H1 (cell line): ENCODE measurements around the gene CYTH1. TPM values are rescaled to one million over a fixed set of nuclear protein-coding genes. Genes with fewer than 3 reads are reported as not detected.

Experiments
- CTCF ChIA-PET: fragments of 300-600 bp; sonication (Branson Sonifier 250); formaldehyde crosslinking; loops from one replicate; lab custom pipeline; 2021; ENCODE audit not compliant: partially characterized antibody; lab: Charles Lee
- POLR2A ChIA-PET: fragments of 300-600 bp; sonication (Branson Sonifier 250); formaldehyde crosslinking; loops from one replicate; lab custom pipeline; 2021; ENCODE audit warnings: inconsistent platforms; ENCODE audit not compliant: partially characterized antibody; lab: Charles Lee
- DNase-seq, 2 experiments: peaks; one replicate each; pipeline versions ENCODE4 v3.0.0 to v3.0.0-alpha.2; 2010 to 2022; ENCODE audit warnings: low spot score in 2 of 2, low read depth in 1 of 2, mixed read lengths in 1 of 2
- FAIRE-seq: peaks from 2 replicates; lab custom pipeline; 2011; peaks lifted over from hg19 to GRCh38; lab: Jason Lieb, UNC
- H2AFZ ChIP-seq: 2 replicates; pipeline ENCODE4 v1.8.1; 2012; ENCODE audit warnings: low read length, inconsistent platforms
- H2AK5ac ChIP-seq: 2 replicates; pipeline ENCODE4 v1.6.1; 2013; ENCODE audit warnings: low read depth, low read length
- H2BK120ac ChIP-seq: replicated peaks from 2 replicates; pipeline ENCODE3; 2013; ENCODE audit warnings: low read depth, low read length, inconsistent platforms
- H2BK12ac ChIP-seq: 2 replicates; pipeline ENCODE4 v1.6.1; 2013; ENCODE audit warnings: low read depth, low read length
- H2BK15ac ChIP-seq: 2 replicates; pipeline ENCODE4 v1.6.1; 2013; ENCODE audit warnings: low read length
- H2BK20ac ChIP-seq: 2 replicates; pipeline ENCODE4 v1.6.1; 2013; ENCODE audit warnings: low read length
- H2BK5ac ChIP-seq: 2 replicates; pipeline ENCODE4 v1.6.1; 2013; ENCODE audit warnings: low read depth, low read length
- H3K14ac ChIP-seq: 2 replicates; pipeline ENCODE4 v1.6.1; 2013; ENCODE audit warnings: inconsistent platforms; ENCODE audit not compliant: insufficient read length
- H3K18ac ChIP-seq: 2 replicates; pipeline ENCODE4 v1.6.1; 2013; ENCODE audit warnings: low read length; ENCODE audit errors: extremely low read depth
- H3K23ac ChIP-seq: 2 replicates; pipeline ENCODE4 v1.6.1; 2013; ENCODE audit warnings: inconsistent platforms; ENCODE audit not compliant: insufficient read length
- H3K23me2 ChIP-seq: 2 replicates; pipeline ENCODE4 v1.6.1; 2013; ENCODE audit warnings: low read depth, low read length
- H3K27ac ChIP-seq: 2 replicates; pipeline ENCODE4 v1.6.1; 2011; ENCODE audit warnings: low read depth, low read length, inconsistent platforms
- H3K27me3 ChIP-seq, 4 experiments: replicated peaks in 1 of 4; 1 replicate in 1 of 4; 2 replicates in 3 of 4; pipeline versions ENCODE4 v1.6.1 to v1.8.1; 2011 to 2013; ENCODE audit warnings: low read length in 3 of 4, mild to moderate bottlenecking in 3 of 4, inconsistent platforms in 2 of 4, mixed read lengths in 2 of 4, moderate library complexity in 1 of 4; ENCODE audit not compliant: control insufficient read depth in 3 of 4, insufficient read depth in 3 of 4; ENCODE audit errors: extremely low read depth in 1 of 4
- H3K36me3 ChIP-seq, 4 experiments: 2 replicates each; pipeline versions ENCODE4 v1.6.1 to v1.8.1; 2011 to 2013; ENCODE audit warnings: mild to moderate bottlenecking in 4 of 4, low read length in 3 of 4, moderate library complexity in 2 of 4, control low read depth in 1 of 4, inconsistent platforms in 1 of 4; ENCODE audit not compliant: insufficient read depth in 4 of 4, control insufficient read depth in 2 of 4
- H3K4ac ChIP-seq: replicated peaks from 2 replicates; pipeline ENCODE3; 2013; ENCODE audit warnings: low read length, low read depth, mixed read lengths, inconsistent platforms; ENCODE audit not compliant: insufficient read length
- H3K4me1 ChIP-seq, 4 experiments: replicated peaks in 1 of 4; 1 replicate in 1 of 4; 2 replicates in 3 of 4; pipeline versions ENCODE4 v1.6.1 to v1.8.1; 2011 to 2013; ENCODE audit warnings: low read length in 3 of 4, inconsistent platforms in 2 of 4, mixed read lengths in 1 of 4; ENCODE audit not compliant: insufficient read depth in 4 of 4, control insufficient read depth in 3 of 4
- H3K4me2 ChIP-seq, 2 experiments: 2 replicates each; pipeline versions ENCODE4 v1.6.1 to v1.8.1; 2011 to 2013; ENCODE audit warnings: low read depth in 2 of 2, low read length in 2 of 2, control low read depth in 1 of 2, inconsistent platforms in 1 of 2, mild to moderate bottlenecking in 1 of 2; ENCODE audit not compliant: insufficient read depth in 1 of 2
- H3K4me3 ChIP-seq, 4 experiments: fragments of 200-600, 300-600 bp in 1 of 4; sonication (generic), shearing (Covaris generic), sonication (Bioruptor Twin) in 1 of 4; 2 replicates each; pipeline versions ENCODE4 v1.5.1 to v1.8.1; 2011 to 2016; ENCODE audit warnings: low read length in 4 of 4, low read depth in 3 of 4, control low read depth in 2 of 4, inconsistent platforms in 2 of 4, mild to moderate bottlenecking in 2 of 4, mixed read lengths in 1 of 4, moderate library complexity in 1 of 4; ENCODE audit not compliant: insufficient read depth in 2 of 4; ENCODE audit errors: extremely low read depth in 1 of 4
- H3K56ac ChIP-seq: replicated peaks from 2 replicates; pipeline ENCODE3; 2013; ENCODE audit warnings: low read depth, mild to moderate bottlenecking, mixed read lengths, low read length, inconsistent platforms; ENCODE audit not compliant: insufficient read length
- H3K79me1 ChIP-seq: 2 replicates; pipeline ENCODE4 v1.6.1; 2013; ENCODE audit warnings: low read depth, low read length, control low read depth
- H3K79me2 ChIP-seq, 2 experiments: 2 replicates each; pipeline versions ENCODE4 v1.6.1 to v1.8.1; 2012 to 2013; ENCODE audit warnings: low read length in 2 of 2, mild to moderate bottlenecking in 2 of 2, inconsistent platforms in 1 of 2; ENCODE audit not compliant: insufficient read depth in 2 of 2, control insufficient read depth in 1 of 2
- H3K9ac ChIP-seq, 4 experiments: replicated peaks in 1 of 4; 1 replicate in 1 of 4; 2 replicates in 3 of 4; pipeline versions ENCODE4 v1.6.1 to v1.8.1; 2011 to 2013; ENCODE audit warnings: low read depth in 3 of 4, low read length in 3 of 4, control low read depth in 2 of 4, mild to moderate bottlenecking in 2 of 4, moderate library complexity in 2 of 4, inconsistent platforms in 1 of 4; ENCODE audit errors: extremely low read depth in 1 of 4
- H3K9me3 ChIP-seq, 2 experiments: 2 replicates each; pipeline versions ENCODE4 v1.6.1 to v1.8.1; 2012 to 2013; ENCODE audit warnings: mild to moderate bottlenecking in 2 of 2, moderate library complexity in 2 of 2, control low read depth in 1 of 2, inconsistent platforms in 1 of 2, low read depth in 1 of 2, low read length in 1 of 2, mixed read lengths in 1 of 2; ENCODE audit not compliant: insufficient read depth in 2 of 2
- H4K20me1 ChIP-seq, 2 experiments: replicated peaks in 1 of 2; 2 replicates each; pipeline versions ENCODE3 to v1.8.1; 2011 to 2013; ENCODE audit warnings: inconsistent platforms in 2 of 2, low read length in 2 of 2, mild to moderate bottlenecking in 1 of 2; ENCODE audit not compliant: insufficient read depth in 2 of 2, control insufficient read depth in 1 of 2
- H4K5ac ChIP-seq: 2 replicates; pipeline ENCODE4 v1.6.1; 2013; ENCODE audit warnings: low read length, low read depth, mixed read lengths, inconsistent platforms; ENCODE audit not compliant: insufficient read length
- H4K8ac ChIP-seq: 2 replicates; pipeline ENCODE4 v1.8.0; 2013; ENCODE audit warnings: mild to moderate bottlenecking, moderate library complexity, low read length, inconsistent platforms; ENCODE audit not compliant: insufficient read depth; ENCODE audit errors: extremely low read depth
- H4K91ac ChIP-seq: replicated peaks from 2 replicates; pipeline ENCODE3; 2013; ENCODE audit warnings: low read length, mixed read lengths, inconsistent platforms; ENCODE audit not compliant: insufficient read length
- BCL11A ChIP-seq, 2 experiments: IDR thresholded peaks; one replicate each; pipeline ENCODE4 v1.6.1; 2011; ENCODE audit warnings: low read depth in 2 of 2, low read length in 2 of 2, mild to moderate bottlenecking in 2 of 2
- FOSL1 ChIP-seq: IDR thresholded peaks from 2 replicates; pipeline ENCODE4 v1.6.1; 2011; ENCODE audit warnings: mild to moderate bottlenecking, low read depth, low read length, moderate library complexity; ENCODE audit not compliant: insufficient read depth
- GTF2F1 ChIP-seq: IDR thresholded peaks from 2 replicates; pipeline ENCODE4 v1.6.1; 2012; ENCODE audit warnings: low read depth, low read length, improper control_type of control experiment, borderline replicate concordance
- JUND ChIP-seq: IDR thresholded peaks from 2 replicates; pipeline ENCODE4 v1.6.1; 2011; ENCODE audit warnings: mild to moderate bottlenecking, improper control_type of control experiment, low read length
- KDM1A ChIP-seq: fragments of 200-600, 300-600 bp; sonication (generic); IDR thresholded peaks from 2 replicates; pipeline ENCODE4 v1.7.1; 2016; ENCODE audit warnings: mild to moderate bottlenecking, low read length, borderline replicate concordance
- NRF1 ChIP-seq: IDR thresholded peaks from 2 replicates; pipeline ENCODE4 v1.6.1; 2011; ENCODE audit warnings: mild to moderate bottlenecking, low read depth, low read length, improper control_type of control experiment
- RBBP5 ChIP-seq: IDR thresholded peaks from 2 replicates; pipeline ENCODE4 v1.7.1; 2012; ENCODE audit warnings: low read depth, mild to moderate bottlenecking, inconsistent platforms, low read length, moderate library complexity, borderline replicate concordance
- SAP30 ChIP-seq: fragments of 300-600 bp; sonication (generic); IDR thresholded peaks from 2 replicates; pipeline ENCODE4 v1.7.1; 2012; ENCODE audit warnings: low read length, moderate library complexity, mild to moderate bottlenecking, inconsistent platforms; ENCODE audit not compliant: insufficient read depth, insufficient replicate concordance
- TAF1 ChIP-seq: IDR thresholded peaks from 2 replicates; pipeline ENCODE4 v1.6.1; 2011; ENCODE audit warnings: mild to moderate bottlenecking, low read depth, low read length
- WGBS, 2 experiments: shearing (Covaris generic) in 1 of 2; methylation state at CpG; one replicate each; pipeline versions ENCODE4 v1.1.6 to v1.1.7; 2013 to 2015; ENCODE audit warnings: low lambda C conversion rate in 2 of 2, mixed read lengths in 2 of 2, inconsistent platforms in 1 of 2, low coverage in 1 of 2, missing lambda C conversion rate in 1 of 2; ENCODE audit not compliant: insufficient replicate concordance in 2 of 2, insufficient coverage in 1 of 2, insufficient read length in 1 of 2; ENCODE audit errors: extremely low coverage in 1 of 2, missing lambda C conversion rate in 1 of 2; 5-methylcytosine and 5-hydroxymethylcytosine counted together
- polyA plus RNA-seq, 7 experiments: library from polyadenylated mRNA; depleted of rRNA in 3 of 7; stranded (reverse) in 5 of 7; unstranded in 2 of 7; fragments of >200 nt in 5 of 7; fragments of 200-250 nt in 2 of 7; gene quantifications; 1 replicate in 5 of 7; 2 replicates in 1 of 7; 4 replicates in 1 of 7; pipeline versions ENCODE4 v1.2.1 to v1.2.3, GENCODE V29; 2011 to 2013; ENCODE audit warnings: missing spikeins in 2 of 7, mixed read lengths in 2 of 7
- total RNA-seq: library from RNA; stranded (reverse); fragmentation: NEBNext Ultra II Directional; extraction: Animal tissue kit (Norgen Biotek cat#: 25700); gene quantifications from 2 replicates; pipeline ENCODE4 v1.2.1, GENCODE V29; 2021
- TF ChIP-seq, protein P1 (sequence below): IDR thresholded peaks from 2 replicates; pipeline ENCODE4 v1.6.1; 2012; ENCODE audit warnings: inconsistent platforms
- TF ChIP-seq, protein P2 (sequence below): IDR thresholded peaks from 2 replicates; pipeline ENCODE4 v1.6.1; 2012; ENCODE audit warnings: low read length, inconsistent platforms

CYTH1 gene
- total and polyA plus RNA-seq, 2 of the 8 experiments (the other 6 are each of a cell fraction or from before 2014, with no cell fraction given), result 12.8 to 14.8 TPM

DNA sequence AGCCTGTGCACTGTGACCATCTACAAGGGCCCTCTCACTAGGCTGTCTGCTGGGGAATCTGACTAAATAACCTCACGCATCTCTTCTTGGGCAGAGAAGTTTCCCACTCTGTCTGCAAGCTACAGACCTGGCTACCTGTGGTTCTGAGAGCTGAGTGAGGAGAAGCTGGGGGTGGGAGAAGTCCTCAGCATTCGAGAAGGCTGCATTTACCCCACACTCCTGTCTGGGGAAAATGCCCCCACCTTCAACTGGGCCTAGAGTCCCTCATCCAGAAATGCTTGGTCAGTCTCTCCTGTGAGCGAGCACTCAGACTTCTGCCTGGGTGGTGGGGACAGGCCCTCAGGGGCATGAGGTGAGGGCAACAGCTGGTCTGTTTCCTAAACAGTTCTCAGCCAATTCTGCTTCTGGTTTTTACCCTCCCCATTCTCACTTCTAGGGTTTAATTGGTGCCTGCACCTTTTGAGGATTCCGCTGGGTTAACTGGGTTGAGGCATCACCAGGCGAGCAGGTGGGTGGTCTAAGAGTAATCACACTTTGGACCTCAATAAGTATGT lies 98.6 kb downstream of the CYTH1 start:
- Histone ChIP-seq H4K8ac (no peak overlapping the region), H2AK5ac (no peak overlapping the region), H4K91ac (no peak overlapping the region), H3K18ac (no peak overlapping the region), H3K79me2 (no peaks in the 10 kb centered on the region), H3K27me3 (no peaks in the 10 kb centered on the region), H3K23ac (no peak overlapping the region), H2BK15ac (no peak overlapping the region), H4K5ac (no peak overlapping the region), H2AFZ (no peak overlapping the region), H3K56ac (no peak overlapping the region), H3K4ac (no peak overlapping the region), H3K79me1 (no peaks in the 10 kb centered on the region), H3K4me1 (peaks cover 0 to 2% (median under 1%) of the 10 kb centered on the region in 4 experiments; a peak in 1 of 7 replicates), H3K27ac (no peak overlapping the region), H3K4me2 (no peak overlapping the region), H4K20me1 (no peaks in the 10 kb centered on the region), H3K14ac (no peak overlapping the region), H3K36me3 (peaks cover 0 to 7% (median 0%) of the 10 kb centered on the region in 4 experiments; a peak in 2 of 8 replicates), H3K23me2 (no peaks in the 10 kb centered on the region), H2BK20ac (no peak overlapping the region), H3K9me3 (no peaks in the 10 kb centered on the region), H3K4me3 (no peak overlapping the region), H2BK5ac (no peak overlapping the region), H2BK12ac (no peak overlapping the region), H3K9ac (no peak overlapping the region), H2BK120ac (no peak overlapping the region)
- ChIA-PET POLR2A (no interaction called here), CTCF (interaction anchor here (1.2 kb wide), 3 partner anchors 24 to 186 kb away, joined by 4 to 5 read pairs (median 4); no protein-coding TSS in a partner anchor)
- no peak for FAIRE-seq
- 98% methylated on average over 5 of the region's 5 CpGs; no CpG with 5 or more reads in 1 of the 2 experiments for WGBS, 2 experiments
- DNase-seq, result no peak
- TF ChIP-seq GTF2F1 (no peak), KDM1A (no peak), JUND (no peak), TAF1 (no peak), NRF1 (no peak), SAP30 (no peak), RBBP5 (no peak), FOSL1 (no peak), BCL11A (IDR thresholded peaks at IDR 0.05; ENCODE audit: low read depth in 2 of 2, low read length in 2 of 2) (no peak)
- TF ChIP-seq, protein P1, sequence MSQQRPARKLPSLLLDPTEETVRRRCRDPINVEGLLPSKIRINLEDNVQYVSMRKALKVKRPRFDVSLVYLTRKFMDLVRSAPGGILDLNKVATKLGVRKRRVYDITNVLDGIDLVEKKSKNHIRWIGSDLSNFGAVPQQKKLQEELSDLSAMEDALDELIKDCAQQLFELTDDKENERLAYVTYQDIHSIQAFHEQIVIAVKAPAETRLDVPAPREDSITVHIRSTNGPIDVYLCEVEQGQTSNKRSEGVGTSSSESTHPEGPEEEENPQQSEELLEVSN, result no peak
- TF ChIP-seq, protein P2, sequence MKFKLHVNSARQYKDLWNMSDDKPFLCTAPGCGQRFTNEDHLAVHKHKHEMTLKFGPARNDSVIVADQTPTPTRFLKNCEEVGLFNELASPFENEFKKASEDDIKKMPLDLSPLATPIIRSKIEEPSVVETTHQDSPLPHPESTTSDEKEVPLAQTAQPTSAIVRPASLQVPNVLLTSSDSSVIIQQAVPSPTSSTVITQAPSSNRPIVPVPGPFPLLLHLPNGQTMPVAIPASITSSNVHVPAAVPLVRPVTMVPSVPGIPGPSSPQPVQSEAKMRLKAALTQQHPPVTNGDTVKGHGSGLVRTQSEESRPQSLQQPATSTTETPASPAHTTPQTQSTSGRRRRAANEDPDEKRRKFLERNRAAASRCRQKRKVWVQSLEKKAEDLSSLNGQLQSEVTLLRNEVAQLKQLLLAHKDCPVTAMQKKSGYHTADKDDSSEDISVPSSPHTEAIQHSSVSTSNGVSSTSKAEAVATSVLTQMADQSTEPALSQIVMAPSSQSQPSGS, result no peak
